Thyroid gland (tissue), 4 donors: ENCODE data around the gene CLMN. TPM values are rescaled to one million over a fixed set of nuclear protein-coding genes. Genes with fewer than 3 reads are reported as not detected.

Experiments used
- DNase-seq, 2 donors: peaks; one replicate each; pipeline ENCODE4 v3.0.0-alpha.2; 2019
- H3K27ac ChIP-seq, 3 donors: fragments of 200-600 bp; sonication (generic); 1 replicate in 2 of 3; 2 replicates in 1 of 3; pipeline ENCODE4 v1.5.1; 2016 to 2019; ENCODE audit warnings: mild to moderate bottlenecking in 1 of 3, moderate library complexity in 1 of 3
- H3K27me3 ChIP-seq: fragments of 200-600 bp; sonication (generic); one replicate; pipeline ENCODE4 v1.5.1; 2019
- H3K36me3 ChIP-seq, 2 donors: fragments of 200-600 bp; sonication (generic); one replicate each; pipeline ENCODE4 v1.5.1; 2016 to 2019
- H3K4me1 ChIP-seq, 2 donors: fragments of 200-600 bp; sonication (generic); one replicate each; pipeline ENCODE4 v1.5.1; 2017 to 2019
- H3K4me3 ChIP-seq, 3 donors: fragments of 200-600 bp; sonication (generic); replicated peaks in 1 of 3; 1 replicate in 2 of 3; 2 replicates in 1 of 3; pipeline ENCODE4 v1.5.1; 2016; ENCODE audit warnings: mild to moderate bottlenecking in 1 of 3
- H3K9me3 ChIP-seq: fragments of 200-600 bp; sonication (generic); one replicate; pipeline ENCODE4 v1.5.1; 2017
- POLR2A ChIP-seq, 2 donors: fragments of 450-650 bp; IDR thresholded peaks; one replicate each; pipeline ENCODE4 v1.6.1; 2017; ENCODE audit warnings: antibody characterized with exemption in 2 of 2, mild to moderate bottlenecking in 2 of 2, moderate library complexity in 1 of 2
- WGBS, 2 donors: methylation state at CpG; one replicate each; pipeline ENCODE4 v1.1.5; 2017; 5-methylcytosine and 5-hydroxymethylcytosine counted together
- intact Hi-C: fragments of 100-400 bp; cut with DNase I; formaldehyde crosslinking; loops from one replicate; pipeline ENCODE4 v1.15.1; 2023
- total RNA-seq, 4 donors: library from RNA; depleted of rRNA; stranded (reverse); fragments of >200 nt; gene quantifications; one replicate each; pipeline ENCODE4 v1.2.3, GENCODE V29; 2016
- TF ChIP-seq, protein P1 (sequence below), 6 experiments: fragments of 200-600 bp in 3 of 6; fragments of 450-650 bp in 3 of 6; sonication (generic) in 3 of 6; IDR thresholded peaks; one replicate each; pipeline ENCODE4 v1.5.1; 2016 to 2019; ENCODE audit warnings: antibody characterized with exemption in 6 of 6, mild to moderate bottlenecking in 2 of 6, inconsistent platforms in 1 of 6, moderate library complexity in 1 of 6

The CLMN gene
- total RNA-seq, 4 donors from 2014 or later = 15.3 to 29.9 (median 17.8) TPM

DNA sequence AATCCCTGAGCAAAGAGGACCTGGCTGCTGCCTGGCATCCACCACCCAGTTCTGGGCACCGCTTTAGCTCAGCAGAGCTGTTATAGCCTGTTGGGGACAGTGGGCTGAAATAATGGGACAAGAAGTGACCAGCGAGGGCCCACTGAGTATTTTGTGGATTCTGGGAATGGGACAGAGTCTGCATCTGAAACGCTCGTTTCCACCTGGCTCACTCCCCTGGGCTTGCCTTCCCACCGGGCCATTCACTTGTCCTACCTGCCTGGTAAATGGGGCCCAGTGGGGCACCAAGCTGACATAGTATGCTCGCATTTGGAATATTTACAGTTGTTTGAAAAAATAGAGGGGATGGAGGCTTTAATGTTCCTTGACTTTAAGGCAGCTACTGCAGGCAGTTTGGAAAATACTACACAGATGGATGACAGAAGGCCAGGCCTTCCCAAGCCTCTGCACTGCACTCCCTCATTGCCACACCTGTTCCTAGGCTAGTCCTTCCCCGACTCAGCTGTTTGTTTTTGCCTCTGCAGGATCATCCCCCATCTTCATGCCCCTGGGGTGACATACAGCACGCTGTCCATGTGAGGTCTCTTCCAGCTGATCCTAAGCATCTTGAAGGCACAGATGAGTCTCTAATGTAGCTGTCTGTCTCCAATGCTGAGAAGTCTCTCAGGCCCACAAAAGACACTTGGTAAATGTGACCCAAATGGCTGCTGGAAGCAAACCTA lies 101.1 kb downstream of the CLMN start:
- no peaks in the 10 kb centered on the region for H3K9me3 ChIP-seq
- no peaks in the 10 kb centered on the region for H3K36me3 ChIP-seq
- H3K4me1 ChIP-seq = peaks cover 20 to 29% of the 10 kb centered on the region in 2 donors
- DNase-seq = no peak
- H3K4me3 ChIP-seq = no peak overlapping the region
- intact Hi-C loops = no loop called here
- 80 to 95% methylated on average over 8 of the region's 8 CpGs for WGBS, 2 donors
- TF ChIP-seq, protein P1, sequence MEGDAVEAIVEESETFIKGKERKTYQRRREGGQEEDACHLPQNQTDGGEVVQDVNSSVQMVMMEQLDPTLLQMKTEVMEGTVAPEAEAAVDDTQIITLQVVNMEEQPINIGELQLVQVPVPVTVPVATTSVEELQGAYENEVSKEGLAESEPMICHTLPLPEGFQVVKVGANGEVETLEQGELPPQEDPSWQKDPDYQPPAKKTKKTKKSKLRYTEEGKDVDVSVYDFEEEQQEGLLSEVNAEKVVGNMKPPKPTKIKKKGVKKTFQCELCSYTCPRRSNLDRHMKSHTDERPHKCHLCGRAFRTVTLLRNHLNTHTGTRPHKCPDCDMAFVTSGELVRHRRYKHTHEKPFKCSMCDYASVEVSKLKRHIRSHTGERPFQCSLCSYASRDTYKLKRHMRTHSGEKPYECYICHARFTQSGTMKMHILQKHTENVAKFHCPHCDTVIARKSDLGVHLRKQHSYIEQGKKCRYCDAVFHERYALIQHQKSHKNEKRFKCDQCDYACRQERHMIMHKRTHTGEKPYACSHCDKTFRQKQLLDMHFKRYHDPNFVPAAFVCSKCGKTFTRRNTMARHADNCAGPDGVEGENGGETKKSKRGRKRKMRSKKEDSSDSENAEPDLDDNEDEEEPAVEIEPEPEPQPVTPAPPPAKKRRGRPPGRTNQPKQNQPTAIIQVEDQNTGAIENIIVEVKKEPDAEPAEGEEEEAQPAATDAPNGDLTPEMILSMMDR (IDR thresholded peaks at IDR 0.05) = no peak
- no peak for TF ChIP-seq POLR2A (IDR thresholded peaks at IDR 0.05)
- H3K27me3 ChIP-seq = no peaks in the 10 kb centered on the region
- H3K27ac ChIP-seq = no peak overlapping the region

DNA sequence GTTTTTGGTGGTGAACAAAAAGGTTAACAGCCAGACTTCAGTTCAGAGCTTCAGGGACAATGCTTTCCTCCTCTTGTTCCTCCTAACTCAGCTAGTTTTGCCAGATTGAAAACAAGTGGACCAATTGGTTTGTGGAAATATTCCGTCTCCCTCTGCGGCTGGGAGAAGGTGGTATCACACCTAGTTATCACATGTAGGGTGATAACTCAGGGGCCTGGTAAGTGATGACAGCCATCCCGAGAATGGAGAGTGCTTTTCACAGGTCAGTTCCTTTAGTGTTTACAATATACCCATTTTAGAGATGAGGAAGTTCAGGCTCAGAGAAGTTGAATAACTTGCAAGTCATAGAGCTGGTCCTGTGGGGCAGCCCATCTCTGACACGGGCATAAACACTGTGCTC lies 101.7 kb downstream of the CLMN start:
- 96 to 98% methylated on average over 4 of the region's 4 CpGs for WGBS, 2 donors
- no peaks in the 10 kb centered on the region for H3K36me3 ChIP-seq
- no peak overlapping the region for H3K4me3 ChIP-seq
- H3K27me3 ChIP-seq = no peaks in the 10 kb centered on the region
- DNase-seq = no peak
- no peak for TF ChIP-seq POLR2A (IDR thresholded peaks at IDR 0.05)
- TF ChIP-seq, protein P1 (IDR thresholded peaks at IDR 0.05) = no peak
- intact Hi-C loops = no loop called here
- no peaks in the 10 kb centered on the region for H3K9me3 ChIP-seq
- H3K27ac ChIP-seq = no peak overlapping the region
- peaks cover 16 to 23% of the 10 kb centered on the region in 2 donors for H3K4me1 ChIP-seq

DNA sequence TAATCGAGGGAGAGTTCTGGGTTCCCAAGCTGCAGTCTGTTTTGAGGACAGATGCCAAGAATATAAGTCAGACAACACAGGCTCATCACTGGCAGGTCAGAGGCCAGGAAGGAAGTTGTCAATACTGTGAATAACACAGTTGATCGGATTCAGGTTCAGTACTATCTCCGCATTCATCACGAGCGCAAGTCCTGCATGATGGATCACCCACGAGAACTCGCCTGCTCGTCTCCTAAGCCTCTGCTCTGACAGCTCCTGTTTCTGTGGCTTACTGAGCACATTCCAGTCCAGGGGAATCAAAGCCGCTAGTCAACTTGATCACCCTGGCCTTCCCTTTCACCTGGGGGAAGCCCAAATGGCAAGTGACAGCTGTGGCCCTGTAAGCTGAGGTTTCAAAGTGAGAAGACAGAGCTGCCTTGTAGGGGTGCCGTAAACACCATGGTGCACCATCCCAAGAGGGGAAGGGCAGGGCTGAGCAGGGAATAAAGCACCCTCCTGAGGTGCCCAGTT lies 102.3 kb downstream of the CLMN start:
- no peaks in the 10 kb centered on the region for H3K36me3 ChIP-seq
- H3K27ac ChIP-seq = no peak overlapping the region
- H3K4me3 ChIP-seq = no peak overlapping the region
- H3K27me3 ChIP-seq = no peaks in the 10 kb centered on the region
- H3K9me3 ChIP-seq = no peaks in the 10 kb centered on the region
- DNase-seq = no peak
- H3K4me1 ChIP-seq = peaks cover 14 to 19% of the 10 kb centered on the region in 2 donors
- WGBS, 2 donors = 87 to 88% methylated on average over 10 of the region's 10 CpGs
- intact Hi-C loops = no loop called here
- TF ChIP-seq POLR2A (IDR thresholded peaks at IDR 0.05) = no peak
- TF ChIP-seq, protein P1 (IDR thresholded peaks at IDR 0.05) = no peak

DNA sequence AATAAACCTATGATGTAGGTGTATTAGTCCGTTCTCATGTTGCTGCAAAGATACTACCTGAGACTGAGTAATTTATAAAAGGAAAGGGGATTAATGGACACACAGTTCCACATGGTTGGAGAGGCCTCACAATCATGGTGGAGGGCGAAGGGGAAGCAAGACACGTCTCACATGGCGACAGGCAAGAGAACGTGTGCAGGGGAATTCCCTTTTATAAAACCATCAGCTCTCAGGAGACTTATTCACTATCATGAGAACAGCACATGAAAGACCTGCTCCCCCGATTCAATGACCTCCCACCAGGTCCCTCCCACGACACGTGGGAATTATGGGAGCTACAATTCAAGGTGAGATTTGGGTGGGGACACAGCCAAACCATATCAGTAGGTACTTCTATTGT lies 103.7 kb downstream of the CLMN start:
- TF ChIP-seq POLR2A (IDR thresholded peaks at IDR 0.05) = no peak
- TF ChIP-seq, protein P1 (IDR thresholded peaks at IDR 0.05) = no peak
- Histone ChIP-seq H3K4me3 (no peak overlapping the region), H3K36me3 (no peaks in the 10 kb centered on the region), H3K9me3 (no peaks in the 10 kb centered on the region), H3K4me1 (peaks cover 26 to 28% of the 10 kb centered on the region in 2 donors), H3K27ac (peak overlapping the region in 2 of 3 donors; percentile 65 to 70), H3K27me3 (no peaks in the 10 kb centered on the region)
- DNase-seq = no peak
- intact Hi-C loops = no loop called here
- 91 to 92% methylated on average over 8 of the region's 8 CpGs for WGBS, 2 donors

DNA sequence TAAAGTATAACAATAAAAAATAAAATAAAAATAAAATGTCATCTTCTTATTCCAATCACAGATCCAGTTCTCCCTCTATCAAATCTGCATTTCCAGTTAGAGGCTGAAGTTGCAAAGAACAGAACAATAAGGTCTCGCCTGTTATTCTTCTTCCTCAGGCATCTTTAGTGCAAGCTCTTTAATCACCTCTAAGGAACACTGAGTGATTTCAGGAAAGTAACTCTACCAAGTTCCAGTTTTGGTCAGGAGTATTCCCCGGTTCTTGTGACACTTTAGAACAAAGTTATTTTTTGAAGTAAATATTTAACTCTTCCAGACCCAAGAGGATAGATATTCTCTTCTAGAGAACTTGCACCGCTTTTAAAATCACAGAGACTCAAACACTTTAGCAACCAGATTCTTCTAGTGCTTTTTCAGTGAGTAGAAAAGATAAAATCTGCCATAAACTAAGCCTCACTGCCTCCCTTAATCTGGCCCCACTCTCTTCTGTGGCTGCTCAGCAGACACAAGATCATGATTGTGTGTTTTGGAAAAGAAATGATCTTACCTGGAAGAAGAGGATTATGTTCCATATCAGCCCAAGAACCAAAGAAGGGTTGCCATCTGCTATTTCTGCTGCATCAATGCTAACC lies 104.5 kb downstream of the CLMN start:
- peaks cover 30% of the 10 kb centered on the region in 2 donors for H3K4me1 ChIP-seq
- TF ChIP-seq, protein P1 (IDR thresholded peaks at IDR 0.05) = no peak
- no peak for TF ChIP-seq POLR2A (IDR thresholded peaks at IDR 0.05)
- peak overlapping the region; percentile 28 to 70 (median 65) for H3K27ac ChIP-seq
- WGBS, 2 donors = 32 to 45% methylated on average over 3 of the region's 3 CpGs
- no peak for DNase-seq
- no peaks in the 10 kb centered on the region for H3K27me3 ChIP-seq
- H3K36me3 ChIP-seq = no peaks in the 10 kb centered on the region
- H3K9me3 ChIP-seq = no peaks in the 10 kb centered on the region
- H3K4me3 ChIP-seq = no peak overlapping the region
- intact Hi-C loops = no loop called here
